Measurements from ENCODE around the gene STK16.

Gene STK16

GRCh38 chr2:219247678-219248642, 2.7 kb downstream of the STK16 start:
- Histone ChIP-seq H3K27ac (ENCODE audit: low read depth, low read length) (no peak overlapping the region), H4K8ac (ENCODE audit: low read depth, low read length) (no peak overlapping the region), H3K9ac (ENCODE audit: low read length) (no peak overlapping the region), H2BK5ac (ENCODE audit: low read length) (no peak overlapping the region), H3K18ac (ENCODE audit: low read length) (no peak overlapping the region), H3K4ac (ENCODE audit: low read depth, low read length) (no peak overlapping the region), H3K36me3 (ENCODE audit: control insufficient read depth, insufficient read depth, low read length) (no peaks in the 10 kb centered on the region), H3K27me3 (ENCODE audit: insufficient read depth, low read length, poor library complexity) (no peaks in the 10 kb centered on the region), H3K4me1 (ENCODE audit: control insufficient read depth, low read depth, low read length) (peaks cover 7% of the 10 kb centered on the region), H3K4me2 (ENCODE audit: low read length) (no peak overlapping the region), H3K23ac (ENCODE audit: low read length) (no peak overlapping the region), H3K79me1 (ENCODE audit: low read length) (peaks cover 9% of the 10 kb centered on the region), H3K79me2 (ENCODE audit: control insufficient read depth, insufficient read depth, low read length) (peaks cover 2% of the 10 kb centered on the region), H2BK15ac (replicated peaks; ENCODE audit: low read depth) (no peak overlapping the region), H2AK5ac (ENCODE audit: low read length) (no peak overlapping the region), H4K5ac (ENCODE audit: low read length) (no peak overlapping the region), H3K4me3 (ENCODE audit: low read length) (no peak overlapping the region), H3K56ac (ENCODE audit: low read length) (no peak overlapping the region), H2BK120ac (ENCODE audit: low read depth, low read length) (no peak overlapping the region)
- DNase-seq: peak; percentile 75
- WGBS (ENCODE audit: extremely low coverage, insufficient coverage, low lambda C conversion rate): no CpG with 5 or more reads among the region's 17 CpGs

GRCh38 chr2:219248845-219249202, 3.5 kb downstream of the STK16 start:
- Histone ChIP-seq H3K36me3 (ENCODE audit: control insufficient read depth, insufficient read depth, low read length) (no peaks in the 10 kb centered on the region), H4K5ac (ENCODE audit: low read length) (no peak overlapping the region), H3K9ac (ENCODE audit: low read length) (no peak overlapping the region), H3K4me3 (ENCODE audit: low read length) (no peak overlapping the region), H3K18ac (ENCODE audit: low read length) (no peak overlapping the region), H2AK5ac (ENCODE audit: low read length) (no peak overlapping the region), H3K4me1 (ENCODE audit: control insufficient read depth, low read depth, low read length) (peaks cover 7% of the 10 kb centered on the region), H3K79me1 (ENCODE audit: low read length) (peaks cover 9% of the 10 kb centered on the region), H3K23ac (ENCODE audit: low read length) (no peak overlapping the region), H3K56ac (ENCODE audit: low read length) (peak overlapping the region; percentile 51), H3K4me2 (ENCODE audit: low read length) (no peak overlapping the region), H3K27me3 (ENCODE audit: insufficient read depth, low read length, poor library complexity) (no peaks in the 10 kb centered on the region), H2BK5ac (ENCODE audit: low read length) (no peak overlapping the region), H3K27ac (ENCODE audit: low read depth, low read length) (no peak overlapping the region), H3K79me2 (ENCODE audit: control insufficient read depth, insufficient read depth, low read length) (peaks cover 2% of the 10 kb centered on the region), H2BK15ac (replicated peaks; ENCODE audit: low read depth) (no peak overlapping the region), H2BK120ac (ENCODE audit: low read depth, low read length) (no peak overlapping the region), H4K8ac (ENCODE audit: low read depth, low read length) (no peak overlapping the region), H3K4ac (ENCODE audit: low read depth, low read length) (no peak overlapping the region)
- DNase-seq: no peak
- no CpG with 5 or more reads among the region's 2 CpGs for WGBS (ENCODE audit: extremely low coverage, insufficient coverage, low lambda C conversion rate)

GRCh38 chr2:219249203-219249980, 4.1 kb downstream of the STK16 start:
- H2AK5ac ChIP-seq (ENCODE audit: low read length): no peak overlapping the region
- peaks cover 7% of the 10 kb centered on the region for H3K4me1 ChIP-seq (ENCODE audit: control insufficient read depth, low read depth, low read length)
- H3K36me3 ChIP-seq (ENCODE audit: control insufficient read depth, insufficient read depth, low read length): no peaks in the 10 kb centered on the region
- peaks cover 2% of the 10 kb centered on the region for H3K79me2 ChIP-seq (ENCODE audit: control insufficient read depth, insufficient read depth, low read length)
- no peak overlapping the region for H2BK120ac ChIP-seq (ENCODE audit: low read depth, low read length)
- no peak overlapping the region for H2BK15ac ChIP-seq (replicated peaks; ENCODE audit: low read depth)
- peak overlapping the region; percentile 40 for H3K27ac ChIP-seq (ENCODE audit: low read depth, low read length)
- H3K79me1 ChIP-seq (ENCODE audit: low read length): peaks cover 9% of the 10 kb centered on the region
- DNase-seq: peak; percentile 61
- H3K4me3 ChIP-seq (ENCODE audit: low read length): no peak overlapping the region
- no peak overlapping the region for H2BK5ac ChIP-seq (ENCODE audit: low read length)
- no peak overlapping the region for H4K5ac ChIP-seq (ENCODE audit: low read length)
- no peak overlapping the region for H3K23ac ChIP-seq (ENCODE audit: low read length)
- H3K56ac ChIP-seq (ENCODE audit: low read length): peak overlapping the region; percentile 38
- no peak overlapping the region for H4K8ac ChIP-seq (ENCODE audit: low read depth, low read length)
- H3K9ac ChIP-seq (ENCODE audit: low read length): peak overlapping the region; percentile 18
- H3K4ac ChIP-seq (ENCODE audit: low read depth, low read length): no peak overlapping the region
- no peak overlapping the region for H3K4me2 ChIP-seq (ENCODE audit: low read length)
- no CpG with 5 or more reads among the region's 7 CpGs for WGBS (ENCODE audit: extremely low coverage, insufficient coverage, low lambda C conversion rate)
- peaks cover 4% of the 10 kb centered on the region for H3K27me3 ChIP-seq (ENCODE audit: insufficient read depth, low read length, poor library complexity)
- no peak overlapping the region for H3K18ac ChIP-seq (ENCODE audit: low read length)

GRCh38 chr2:219250049-219250781, 4.9 kb downstream of the STK16 start:
- no peak for DNase-seq
- Histone ChIP-seq H3K23ac (ENCODE audit: low read length) (no peak overlapping the region), H3K4ac (ENCODE audit: low read depth, low read length) (no peak overlapping the region), H3K79me1 (ENCODE audit: low read length) (peaks cover 9% of the 10 kb centered on the region), H2BK15ac (replicated peaks; ENCODE audit: low read depth) (no peak overlapping the region), H3K27me3 (ENCODE audit: insufficient read depth, low read length, poor library complexity) (peaks cover 10% of the 10 kb centered on the region), H3K4me2 (ENCODE audit: low read length) (no peak overlapping the region), H2BK5ac (ENCODE audit: low read length) (no peak overlapping the region), H3K9ac (ENCODE audit: low read length) (no peak overlapping the region), H3K27ac (ENCODE audit: low read depth, low read length) (no peak overlapping the region), H2BK120ac (ENCODE audit: low read depth, low read length) (no peak overlapping the region), H3K4me1 (ENCODE audit: control insufficient read depth, low read depth, low read length) (peaks cover 5% of the 10 kb centered on the region), H3K56ac (ENCODE audit: low read length) (no peak overlapping the region), H3K18ac (ENCODE audit: low read length) (no peak overlapping the region), H3K79me2 (ENCODE audit: control insufficient read depth, insufficient read depth, low read length) (peaks cover 2% of the 10 kb centered on the region), H4K8ac (ENCODE audit: low read depth, low read length) (no peak overlapping the region), H3K4me3 (ENCODE audit: low read length) (no peak overlapping the region), H3K36me3 (ENCODE audit: control insufficient read depth, insufficient read depth, low read length) (no peaks in the 10 kb centered on the region), H4K5ac (ENCODE audit: low read length) (no peak overlapping the region), H2AK5ac (ENCODE audit: low read length) (no peak overlapping the region)
- WGBS (ENCODE audit: extremely low coverage, insufficient coverage, low lambda C conversion rate): no CpG with 5 or more reads among the region's 22 CpGs

- no peak overlapping the region for H2BK120ac ChIP-seq (ENCODE audit: low read depth, low read length)
- no peak overlapping the region for H4K5ac ChIP-seq (ENCODE audit: low read length)
- no peak overlapping the region for H3K4me2 ChIP-seq (ENCODE audit: low read length)
- H2BK5ac ChIP-seq (ENCODE audit: low read length): no peak overlapping the region
- H3K4ac ChIP-seq (ENCODE audit: low read depth, low read length): no peak overlapping the region
- H3K23ac ChIP-seq (ENCODE audit: low read length): peak overlapping the region; percentile 80
- H2AK5ac ChIP-seq (ENCODE audit: low read length): no peak overlapping the region
- H3K4me3 ChIP-seq (ENCODE audit: low read length): no peak overlapping the region
- H3K36me3 ChIP-seq (ENCODE audit: control insufficient read depth, insufficient read depth, low read length): no peaks in the 10 kb centered on the region
- H4K8ac ChIP-seq (ENCODE audit: low read depth, low read length): no peak overlapping the region
- H3K9ac ChIP-seq (ENCODE audit: low read length): no peak overlapping the region
- no CpG with 5 or more reads among the region's 6 CpGs for WGBS (ENCODE audit: extremely low coverage, insufficient coverage, low lambda C conversion rate)
- H3K27ac ChIP-seq (ENCODE audit: low read depth, low read length): no peak overlapping the region
- no peak overlapping the region for H2BK15ac ChIP-seq (replicated peaks; ENCODE audit: low read depth)
- no peak overlapping the region for H3K56ac ChIP-seq (ENCODE audit: low read length)
- no peak overlapping the region for H3K18ac ChIP-seq (ENCODE audit: low read length)
- peaks cover 5% of the 10 kb centered on the region for H3K4me1 ChIP-seq (ENCODE audit: control insufficient read depth, low read depth, low read length)
- peak; percentile 34 for DNase-seq
- H3K27me3 ChIP-seq (ENCODE audit: insufficient read depth, low read length, poor library complexity): peaks cover 16% of the 10 kb centered on the region
- peaks cover 2% of the 10 kb centered on the region for H3K79me2 ChIP-seq (ENCODE audit: control insufficient read depth, insufficient read depth, low read length)
- H3K79me1 ChIP-seq (ENCODE audit: low read length): peaks cover 2% of the 10 kb centered on the region
Observed at GRCh38 chr2:219251656-219252055, 6.4 kb downstream of the STK16 start.

Data from mesendoderm (in vitro differentiated cells).